GM19397 (cell line): ENCODE measurements around the gene SLC9C1.
"Not testable (repeated sequence)": the region's sequence is repeated elsewhere in the genome, so short reads cannot be mapped to it uniquely, and the experiment has no call there.

Source experiments
- ATAC-seq: cut with Tn5 transposase; IDR thresholded peaks from one replicate; pipeline ENCODE4 v1.9.1; 2021; ENCODE audit warnings: mild to moderate bottlenecking, moderate library complexity; ENCODE audit not compliant: unreplicated experiment

The SLC9C1 gene

GRCh38 chr3:112199622-112200316 is 94.2 kb downstream of the SLC9C1 start:
- ATAC-seq = no peak

- no peak for ATAC-seq
These were observed 96.9 kb downstream of the SLC9C1 start for GRCh38 chr3:112197131-112197530.

- ATAC-seq = no peak
These were observed 106.7 kb downstream of the SLC9C1 start for GRCh38 chr3:112187300-112187699.

GRCh38 chr3:112185423-112186035 is 108.5 kb downstream of the SLC9C1 start:
- not testable (repeated sequence) for ATAC-seq

GRCh38 chr3:112175646-112176045 is 118.4 kb downstream of the SLC9C1 start:
- no peak for ATAC-seq

GRCh38 chr3:112175037-112175436 is 119.0 kb downstream of the SLC9C1 start:
- no peak for ATAC-seq

- ATAC-seq = no peak
These were observed 122.9 kb downstream of the SLC9C1 start for GRCh38 chr3:112171144-112171543.

- no peak for ATAC-seq
These were observed 124.0 kb downstream of the SLC9C1 start for GRCh38 chr3:112170046-112170445.

- no peak for ATAC-seq
These were observed 126.3 kb downstream of the SLC9C1 start for GRCh38 chr3:112167758-112168157.

- ATAC-seq = no peak
These were observed 144.9 kb downstream of the SLC9C1 start for GRCh38 chr3:112149136-112149535.

- no peak for ATAC-seq
These were observed 150.3 kb downstream of the SLC9C1 start for GRCh38 chr3:112143689-112144088.

- no peak for ATAC-seq
These were observed 150.8 kb downstream of the SLC9C1 start for GRCh38 chr3:112143251-112143650.

- ATAC-seq = no peak
These were observed 152.7 kb downstream of the SLC9C1 start for GRCh38 chr3:112141293-112141692.

GRCh38 chr3:112140584-112140983 is 153.4 kb downstream of the SLC9C1 start:
- ATAC-seq = no peak

GRCh38 chr3:112138219-112138969 is 155.6 kb downstream of the SLC9C1 start:
- ATAC-seq = no peak

GRCh38 chr3:112137781-112138180 is 156.2 kb downstream of the SLC9C1 start:
- no peak for ATAC-seq

GRCh38 chr3:112136959-112137693 is 156.9 kb downstream of the SLC9C1 start:
- ATAC-seq = no peak

GRCh38 chr3:112136046-112136445 is 158.0 kb downstream of the SLC9C1 start:
- no peak for ATAC-seq

- no peak for ATAC-seq
These were observed 159.5 kb downstream of the SLC9C1 start for GRCh38 chr3:112134335-112135124.

GRCh38 chr3:112133626-112134334 is 160.2 kb downstream of the SLC9C1 start:
- no peak for ATAC-seq
